Activated CD4-positive, alpha-beta T cell treated with anti-CD3 and anti-CD28 coated beads, Interleukin-2, amount 50 U/mL, for 48 hours (primary cell): ENCODE data around the gene PAPPA.

Experiments used
- DNase-seq, 2 experiments: peaks; one replicate each; pipeline ENCODE4 v3.0.0-alpha.2; 2020

The PAPPA gene

GRCh38 chr9:116319480-116319879 lies 165.9 kb downstream of the PAPPA start:
- no peak for DNase-seq

GRCh38 chr9:116320290-116320689 lies 166.7 kb downstream of the PAPPA start:
- DNase-seq, result no peak

- no peak for DNase-seq
Measured at GRCh38 chr9:116322521-116322920, 168.9 kb downstream of the PAPPA start.

GRCh38 chr9:116323012-116323411 lies 169.4 kb downstream of the PAPPA start:
- no peak for DNase-seq

GRCh38 chr9:116323571-116323970 lies 170.0 kb downstream of the PAPPA start:
- no peak for DNase-seq

- no peak for DNase-seq
Measured at GRCh38 chr9:116325924-116326323, 172.3 kb downstream of the PAPPA start.

- DNase-seq, result no peak
Measured at GRCh38 chr9:116327701-116328405, 174.3 kb downstream of the PAPPA start.

GRCh38 chr9:116329470-116329869 lies 175.9 kb downstream of the PAPPA start:
- no peak for DNase-seq

- DNase-seq, result no peak
Measured at GRCh38 chr9:116331241-116331640, 177.7 kb downstream of the PAPPA start.

GRCh38 chr9:116332090-116332489 lies 178.5 kb downstream of the PAPPA start:
- no peak for DNase-seq

- no peak for DNase-seq
Measured at GRCh38 chr9:116333254-116333653, 179.7 kb downstream of the PAPPA start.

- no peak for DNase-seq
Measured at GRCh38 chr9:116334546-116335150, 181.1 kb downstream of the PAPPA start.

GRCh38 chr9:116335392-116335791 lies 181.8 kb downstream of the PAPPA start:
- no peak for DNase-seq

GRCh38 chr9:116336133-116336862 lies 182.7 kb downstream of the PAPPA start:
- no peak for DNase-seq

- DNase-seq, result no peak
Measured at GRCh38 chr9:116337015-116337414, 183.4 kb downstream of the PAPPA start.

GRCh38 chr9:116340270-116340669 lies 186.7 kb downstream of the PAPPA start:
- no peak for DNase-seq

- no peak for DNase-seq
Measured at GRCh38 chr9:116342061-116342460, 188.5 kb downstream of the PAPPA start.

- no peak for DNase-seq
Measured at GRCh38 chr9:116342941-116343340, 189.3 kb downstream of the PAPPA start.

- no peak for DNase-seq
Measured at GRCh38 chr9:116344416-116344815, 190.8 kb downstream of the PAPPA start.

GRCh38 chr9:116345393-116345792 lies 191.8 kb downstream of the PAPPA start:
- DNase-seq, result no peak

GRCh38 chr9:116345817-116346216 lies 192.2 kb downstream of the PAPPA start:
- no peak for DNase-seq

GRCh38 chr9:116349684-116350083 lies 196.1 kb downstream of the PAPPA start:
- DNase-seq, result no peak

- no peak for DNase-seq
Measured at GRCh38 chr9:116350213-116350612, 196.6 kb downstream of the PAPPA start.

- DNase-seq, result no peak
Measured at GRCh38 chr9:116352958-116353357, 199.4 kb downstream of the PAPPA start.
